ENCODE results near the gene NLRC5.

GRCh38 chr16:57044931-57045693 lies 55.8 kb downstream of the NLRC5 start:
- no peak for TF ChIP-seq EP300 (IDR thresholded peaks at IDR 0.05)
- no peak for TF ChIP-seq POLR2A (IDR thresholded peaks at IDR 0.05)
- TF ChIP-seq POLR2AphosphoS5 (IDR thresholded peaks at IDR 0.05) = no peak
- no peak for TF ChIP-seq CTCF (IDR thresholded peaks at IDR 0.05)
